ENCODE data around the gene ABCA7.

Gene ABCA7

GRCh38 chr19:1072371-1073015, 32.6 kb downstream of the ABCA7 start:
- no peak for DNase-seq (ENCODE audit: low spot score)

GRCh38 chr19:1073063-1073955, 33.4 kb downstream of the ABCA7 start:
- DNase-seq (ENCODE audit: low spot score): no peak

- DNase-seq (ENCODE audit: low spot score): no peak
These were observed 34.1 kb downstream of the ABCA7 start for GRCh38 chr19:1073956-1074517.

- peak; percentile 92 for DNase-seq (ENCODE audit: low spot score)
These were observed 34.8 kb downstream of the ABCA7 start for GRCh38 chr19:1074544-1075283.

GRCh38 chr19:1076046-1076386, 36.1 kb downstream of the ABCA7 start:
- DNase-seq (ENCODE audit: low spot score): no peak

GRCh38 chr19:1076951-1077350, 37.0 kb downstream of the ABCA7 start:
- no peak for DNase-seq (ENCODE audit: low spot score)

- no peak for DNase-seq (ENCODE audit: low spot score)
These were observed 39.7 kb downstream of the ABCA7 start for GRCh38 chr19:1079566-1080111.

- no peak for DNase-seq (ENCODE audit: low spot score)
These were observed 40.7 kb downstream of the ABCA7 start for GRCh38 chr19:1080360-1081161.

GRCh38 chr19:1081301-1082164, 41.6 kb downstream of the ABCA7 start:
- DNase-seq (ENCODE audit: low spot score): no peak

GRCh38 chr19:1082165-1082927, 42.4 kb downstream of the ABCA7 start:
- DNase-seq (ENCODE audit: low spot score): peak; percentile 82

- DNase-seq (ENCODE audit: low spot score): no peak
These were observed 43.3 kb downstream of the ABCA7 start for GRCh38 chr19:1082928-1083816.

GRCh38 chr19:1084024-1084868, 44.3 kb downstream of the ABCA7 start:
- no peak for DNase-seq (ENCODE audit: low spot score)

- no peak for DNase-seq (ENCODE audit: low spot score)
These were observed 45.2 kb downstream of the ABCA7 start for GRCh38 chr19:1085053-1085658.

GRCh38 chr19:1085676-1086442, 46.0 kb downstream of the ABCA7 start:
- DNase-seq (ENCODE audit: low spot score): no peak

- DNase-seq (ENCODE audit: low spot score): no peak
These were observed 46.7 kb downstream of the ABCA7 start for GRCh38 chr19:1086613-1087012.

- DNase-seq (ENCODE audit: low spot score): no peak
These were observed 48.0 kb downstream of the ABCA7 start for GRCh38 chr19:1087813-1088415.

Measured in COLO829 (cell line).